ENCODE measurements around the gene DIRAS1. TPM values are rescaled to one million over a fixed set of nuclear protein-coding genes. Genes with fewer than 3 reads are reported as not detected.

Gene DIRAS1
- total RNA-seq, 1 experiment from 2014 or later = 33.7 TPM

DNA sequence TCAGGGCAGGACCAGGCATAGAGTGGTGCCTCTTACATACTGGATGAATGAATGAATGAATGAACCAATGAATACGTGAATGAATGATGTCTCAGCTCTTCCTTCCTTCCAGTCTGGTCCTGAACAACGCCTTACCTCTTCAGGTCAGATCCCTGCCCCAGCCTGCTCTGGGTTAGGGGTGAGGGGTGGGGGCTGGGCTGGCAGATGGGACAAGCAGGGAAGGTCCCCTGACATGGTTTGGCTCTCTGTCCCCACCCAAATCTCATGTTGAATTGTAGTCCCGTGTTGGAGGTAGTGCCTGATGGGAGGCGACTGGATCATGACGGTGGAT, 9.3 kb downstream of the DIRAS1 start (continued):
- no peak for TF ChIP-seq ZNF274 (IDR thresholded peaks at IDR 0.05; ENCODE audit: low read depth, low read length)

GRCh38 chr19:2711172-2711874, 9.8 kb downstream of the DIRAS1 start:
- H3K79me2 ChIP-seq (ENCODE audit: insufficient read depth, low read length) = no peaks in the 10 kb centered on the region
- POLR2A ChIA-PET = no interaction called here
- H3K9ac ChIP-seq (ENCODE audit: low read length) = no peak overlapping the region
- H2AFZ ChIP-seq (ENCODE audit: low read depth, low read length, poor library complexity, severe bottlenecking) = no peak overlapping the region
- intact Hi-C loops (cut with micrococcal nuclease) = no loop called here
- no peaks in the 10 kb centered on the region for H4K20me1 ChIP-seq (ENCODE audit: insufficient read depth)
- ATAC-seq (no peak; the same call in 1 of the 2 replicates), DNase-seq (ENCODE audit: low read depth, low spot score) (no peak)
- H3K4me2 ChIP-seq (ENCODE audit: low read length) = no peak overlapping the region
- no peaks in the 10 kb centered on the region for H3K9me2 ChIP-seq (ENCODE audit: insufficient read depth)
- peaks cover 0 to 5% of the 10 kb centered on the region in 2 experiments; a peak in 1 of 4 replicates for H3K36me3 ChIP-seq (ENCODE audit: control insufficient read depth in 1 of 2, insufficient read depth in 2 of 2, low read length in 2 of 2)
- peaks cover 10 to 11% of the 10 kb centered on the region in 2 experiments; a peak in 3 of 4 replicates for H3K9me3 ChIP-seq (ENCODE audit: control insufficient read depth in 1 of 2, insufficient read depth in 1 of 2, low read depth in 1 of 2, low read length in 2 of 2)
- no peaks in the 10 kb centered on the region for H3K27me3 ChIP-seq (ENCODE audit: insufficient read depth, low read length)
- BruUV-seq (replicated peaks) = no TSS peak
- H3K4me3 ChIP-seq (replicated peaks in 1 of 2; ENCODE audit: low read depth in 1 of 2, low read length in 2 of 2) = no peak overlapping the region
- H3K4me1 ChIP-seq (ENCODE audit: control insufficient read depth in 1 of 2, insufficient read depth in 2 of 2, low read length in 2 of 2) = no peaks in the 10 kb centered on the region
- CTCF ChIA-PET = no interaction called here
- RAD21 ChIA-PET (ENCODE audit: low non-redundant PET in 1 of 2, low total read pairs in 2 of 2, uncharacterized antibody in 2 of 2, unreplicated experiment in 2 of 2) = no interaction called here
- TF ChIP-seq POLR2AphosphoS5 (IDR thresholded peaks at IDR 0.05; ENCODE audit: low read depth, low read length) = no peak
- no peak for TF ChIP-seq JUND (IDR thresholded peaks at IDR 0.05)
- TF ChIP-seq, protein P1, sequence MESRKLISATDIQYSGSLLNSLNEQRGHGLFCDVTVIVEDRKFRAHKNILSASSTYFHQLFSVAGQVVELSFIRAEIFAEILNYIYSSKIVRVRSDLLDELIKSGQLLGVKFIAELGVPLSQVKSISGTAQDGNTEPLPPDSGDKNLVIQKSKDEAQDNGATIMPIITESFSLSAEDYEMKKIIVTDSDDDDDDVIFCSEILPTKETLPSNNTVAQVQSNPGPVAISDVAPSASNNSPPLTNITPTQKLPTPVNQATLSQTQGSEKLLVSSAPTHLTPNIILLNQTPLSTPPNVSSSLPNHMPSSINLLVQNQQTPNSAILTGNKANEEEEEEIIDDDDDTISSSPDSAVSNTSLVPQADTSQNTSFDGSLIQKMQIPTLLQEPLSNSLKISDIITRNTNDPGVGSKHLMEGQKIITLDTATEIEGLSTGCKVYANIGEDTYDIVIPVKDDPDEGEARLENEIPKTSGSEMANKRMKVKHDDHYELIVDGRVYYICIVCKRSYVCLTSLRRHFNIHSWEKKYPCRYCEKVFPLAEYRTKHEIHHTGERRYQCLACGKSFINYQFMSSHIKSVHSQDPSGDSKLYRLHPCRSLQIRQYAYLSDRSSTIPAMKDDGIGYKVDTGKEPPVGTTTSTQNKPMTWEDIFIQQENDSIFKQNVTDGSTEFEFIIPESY (IDR thresholded peaks at IDR 0.05; ENCODE audit: extremely low read depth, insufficient replicate concordance, low read length) = no peak
- H3K27ac ChIP-seq (ENCODE audit: low read depth, low read length) = no peak overlapping the region

GRCh38 chr19:2706251-2706650, 14.9 kb downstream of the DIRAS1 start:
- H3K4me3 ChIP-seq (replicated peaks in 1 of 2; ENCODE audit: low read depth in 1 of 2, low read length in 2 of 2) = no peak overlapping the region
- H3K4me1 ChIP-seq (ENCODE audit: control insufficient read depth in 1 of 2, insufficient read depth in 2 of 2, low read length in 2 of 2) = peaks cover 4 to 15% of the 10 kb centered on the region in 2 experiments; a peak in 3 of 4 replicates
- BruUV-seq (replicated peaks) = no TSS peak
- H3K27ac ChIP-seq (ENCODE audit: low read depth, low read length) = no peak overlapping the region
- H3K36me3 ChIP-seq (ENCODE audit: control insufficient read depth in 1 of 2, insufficient read depth in 2 of 2, low read length in 2 of 2) = no peaks in the 10 kb centered on the region
- H4K20me1 ChIP-seq (ENCODE audit: insufficient read depth) = no peaks in the 10 kb centered on the region
- H3K9me2 ChIP-seq (ENCODE audit: insufficient read depth) = no peaks in the 10 kb centered on the region
- H3K79me2 ChIP-seq (ENCODE audit: insufficient read depth, low read length) = no peaks in the 10 kb centered on the region
- ATAC-seq (no peak), DNase-seq (ENCODE audit: low read depth, low spot score) (no peak)
- ChIA-PET CTCF (no interaction called here), RAD21 (ENCODE audit: low non-redundant PET in 1 of 2, low total read pairs in 2 of 2, uncharacterized antibody in 2 of 2, unreplicated experiment in 2 of 2) (no interaction called here), POLR2A (no interaction called here)
- no peaks in the 10 kb centered on the region for H3K9me3 ChIP-seq (ENCODE audit: control insufficient read depth in 1 of 2, insufficient read depth in 1 of 2, low read depth in 1 of 2, low read length in 2 of 2)
- H3K9ac ChIP-seq (ENCODE audit: low read length) = no peak overlapping the region
- H2AFZ ChIP-seq (ENCODE audit: low read depth, low read length, poor library complexity, severe bottlenecking) = no peak overlapping the region
- no peak overlapping the region for H3K4me2 ChIP-seq (ENCODE audit: low read length)
- intact Hi-C loops (cut with micrococcal nuclease) = no loop called here
- no peaks in the 10 kb centered on the region for H3K27me3 ChIP-seq (ENCODE audit: insufficient read depth, low read length)
- no peak for TF ChIP-seq SIN3A (IDR thresholded peaks at IDR 0.05; ENCODE audit: low read depth)
- TF ChIP-seq, protein P1 (IDR thresholded peaks at IDR 0.05; ENCODE audit: extremely low read depth, insufficient replicate concordance, low read length) = no peak
- no peak for TF ChIP-seq RAD21 (IDR thresholded peaks at IDR 0.05; ENCODE audit: low read depth)
- TF ChIP-seq SRF (IDR thresholded peaks at IDR 0.05; ENCODE audit: low read depth) = no peak
- no peak for TF ChIP-seq SP1 (IDR thresholded peaks at IDR 0.05; ENCODE audit: low read depth)
- no peak for TF ChIP-seq CEBPB (IDR thresholded peaks at IDR 0.05; ENCODE audit: low read depth)
- no peak for TF ChIP-seq CTCF (IDR thresholded peaks at IDR 0.05 in 2 of 3, conservative IDR thresholded peaks at IDR 0.05 in 1 of 3; ENCODE audit: borderline replicate concordance in 1 of 3, insufficient read depth in 1 of 3, low read depth in 2 of 3, low read length in 2 of 3)
- no peak for TF ChIP-seq ZNF274 (IDR thresholded peaks at IDR 0.05; ENCODE audit: low read depth, low read length)
- no peak for TF ChIP-seq ELF1 (IDR thresholded peaks at IDR 0.05; ENCODE audit: borderline replicate concordance, low read depth)
